GM23338 (cell line): ENCODE data around the gene TWF2. TPM values are rescaled to one million over a fixed set of nuclear protein-coding genes. Genes with fewer than 3 reads are reported as not detected.

Source experiments
- ATAC-seq: fragments of 200-7000 bp; cut with Tn5 transposase; 3 replicates; pipeline ENCODE4 v1.9.1; 2020
- DNase-seq: peaks from one replicate; pipeline ENCODE4 v3.0.0-alpha.2; 2015; ENCODE audit warnings: low spot score
- H2AFZ ChIP-seq: fragments of 200-600 bp; sonication (generic); 2 replicates; pipeline ENCODE4 v1.8.0; 2016; ENCODE audit warnings: antibody characterized with exemption, mild to moderate bottlenecking, moderate library complexity
- H3F3A ChIP-seq: fragments of 200-600 bp; sonication (generic); replicated peaks from 2 replicates; pipeline ENCODE4 v1.8.0; 2017; ENCODE audit warnings: antibody characterized with exemption, mixed run types, low read depth
- H3K27ac ChIP-seq: fragments of 200-600 bp; sonication (generic); 2 replicates; pipeline ENCODE4 v1.6.1; 2016; ENCODE audit warnings: low read depth
- H3K27me3 ChIP-seq: fragments of 200-600 bp; sonication (generic); 2 replicates; pipeline ENCODE4 v1.8.0; 2016; ENCODE audit warnings: mild to moderate bottlenecking, mixed run types, moderate library complexity; ENCODE audit not compliant: insufficient read depth
- H3K36me3 ChIP-seq: fragments of 200-600 bp; sonication (generic); 2 replicates; pipeline ENCODE4 v1.8.0; 2016; ENCODE audit warnings: mild to moderate bottlenecking; ENCODE audit not compliant: insufficient read depth
- H3K4me1 ChIP-seq: fragments of 200-600 bp; sonication (generic); 2 replicates; pipeline ENCODE4 v1.8.0; 2016; ENCODE audit warnings: mild to moderate bottlenecking, moderate library complexity; ENCODE audit not compliant: insufficient read depth
- H3K4me2 ChIP-seq: fragments of 200-600 bp; sonication (generic); 2 replicates; pipeline ENCODE4 v1.7.1; 2017; ENCODE audit warnings: mixed run types
- H3K4me3 ChIP-seq: fragments of 200-600 bp; sonication (generic); 2 replicates; pipeline ENCODE4 v1.6.1; 2016; ENCODE audit warnings: mixed run types
- H3K79me2 ChIP-seq: fragments of 200-600 bp; sonication (generic); replicated peaks from 2 replicates; pipeline ENCODE4 v1.8.0; 2017; ENCODE audit warnings: mild to moderate bottlenecking; ENCODE audit not compliant: insufficient read depth
- H3K9me2 ChIP-seq: fragments of 200-600 bp; sonication (generic); 2 replicates; pipeline ENCODE4 v1.8.0; 2017; ENCODE audit not compliant: insufficient read depth
- H4K20me1 ChIP-seq: fragments of 200-600 bp; sonication (generic); replicated peaks from 2 replicates; pipeline ENCODE4 v1.8.0; 2017; ENCODE audit warnings: mild to moderate bottlenecking; ENCODE audit not compliant: insufficient read depth
- H3K27ac Mint-ChIP-seq: 2 replicates; pipeline ENCODE4 v1.8.0; 2020; ENCODE audit warnings: inconsistent platforms, mild to moderate bottlenecking, moderate library complexity, mixed read lengths
- H3K27me3 Mint-ChIP-seq: 3 replicates; pipeline ENCODE4 v1.8.0; 2022; ENCODE audit warnings: low read depth, mild to moderate bottlenecking, moderate library complexity, mixed read lengths, inconsistent platforms; ENCODE audit not compliant: insufficient read depth, poor library complexity
- H3K36me3 Mint-ChIP-seq: 3 replicates; pipeline ENCODE4 v1.8.0; 2021; ENCODE audit warnings: low read depth, mild to moderate bottlenecking, inconsistent platforms, moderate library complexity, mixed read lengths
- H3K4me1 Mint-ChIP-seq: 3 replicates; pipeline ENCODE4 v1.8.0; 2020; ENCODE audit warnings: mild to moderate bottlenecking, inconsistent platforms, mixed read lengths
- H3K4me3 Mint-ChIP-seq: 3 replicates; pipeline ENCODE4 v1.8.0; 2021; ENCODE audit warnings: moderate library complexity, mild to moderate bottlenecking, inconsistent platforms, mixed read lengths
- H3K9me3 Mint-ChIP-seq: 3 replicates; pipeline ENCODE4 v1.8.0; 2020; ENCODE audit warnings: moderate library complexity, mild to moderate bottlenecking, inconsistent platforms, mixed read lengths
- CTCF ChIP-seq, 2 experiments: fragments of 200-600 bp in 1 of 2; sonication (generic) in 1 of 2; conservative IDR thresholded peaks; 2 replicates each; pipeline versions ENCODE4 v1.5.1 to v1.6.1; 2016 to 2017; ENCODE audit warnings: antibody characterized with exemption in 2 of 2, low read depth in 2 of 2, mild to moderate bottlenecking in 2 of 2, moderate library complexity in 1 of 2
- polyA plus RNA-seq: library from polyadenylated mRNA; unstranded; fragments of >200 nt; fragmentation: Nextera tagmentation; extraction: Ambion mirVana; gene quantifications from 2 replicates; pipeline ENCODE4 v1.2.1, GENCODE V29; 2016
- total RNA-seq: library from RNA; depleted of rRNA; stranded (reverse); fragments of >200 nt; shearing (Covaris generic); gene quantifications from 2 replicates; pipeline ENCODE4 v1.2.3, GENCODE V29; 2014
- TF ChIP-seq, protein P1 (sequence below): fragments of 250-450 bp; sonication (Bioruptor Pico); IDR thresholded peaks from 2 replicates; pipeline ENCODE4 v1.5.0; 2020; ENCODE audit warnings: mild to moderate bottlenecking, moderate library complexity

TWF2 gene
- total and polyA plus RNA-seq, 2 experiments from 2014 or later, result 38.9 to 120 TPM

DNA sequence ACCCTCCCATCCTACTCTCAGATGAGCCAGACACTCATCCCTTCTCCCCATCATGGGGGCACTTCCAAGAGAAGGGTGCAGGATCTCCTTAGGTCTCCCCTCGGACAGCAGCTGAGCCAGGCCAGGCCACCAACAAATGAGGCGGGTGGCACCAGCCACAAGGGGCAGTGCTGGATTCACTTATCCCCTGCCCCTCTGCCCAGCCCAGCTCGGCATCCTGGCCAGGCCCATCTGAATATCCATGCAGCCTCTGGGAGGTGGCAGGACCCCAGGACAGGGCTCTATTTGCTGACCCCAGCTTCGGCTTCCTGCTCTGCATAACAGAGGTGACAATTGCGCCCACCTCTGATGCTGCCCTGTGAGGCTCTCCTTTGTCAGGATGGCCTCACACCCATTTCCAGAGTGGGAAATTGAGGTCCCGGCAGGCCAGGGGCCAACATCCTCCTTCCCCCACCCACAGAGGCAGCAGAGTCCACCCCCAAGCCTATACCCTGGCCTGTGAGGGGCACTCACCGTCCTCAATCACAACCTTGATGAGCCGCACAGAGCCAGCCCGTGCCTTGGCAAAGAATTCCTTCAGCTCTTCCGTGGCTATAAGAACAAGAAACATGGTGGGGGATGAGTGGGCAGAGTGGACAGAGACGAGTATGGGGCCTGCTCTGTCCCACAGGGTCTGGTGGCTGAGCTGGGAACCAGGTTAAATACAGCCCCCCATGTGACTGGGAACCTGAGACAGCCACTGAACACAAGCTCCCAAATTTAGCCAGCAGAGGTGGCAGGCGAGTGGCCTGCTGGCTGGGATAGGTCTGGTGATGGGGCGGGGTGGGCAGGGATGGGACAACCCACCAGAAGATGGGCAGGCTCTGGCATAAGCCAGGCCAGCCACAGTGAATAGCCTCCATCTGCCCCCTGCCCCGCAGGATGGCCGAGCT is 4.2 kb downstream of the TWF2 start:
- H2AFZ ChIP-seq, result no peak overlapping the region
- Mint-ChIP-seq H3K27me3 (peaks cover 14% of the 10 kb centered on the region), H3K4me1 (peaks cover 39% of the 10 kb centered on the region), H3K36me3 (peaks cover 18% of the 10 kb centered on the region), H3K4me3 (no peak overlapping the region), H3K9me3 (no peaks in the 10 kb centered on the region), H3K27ac (peak overlapping the region; percentile 65)
- no peak overlapping the region for H3K27ac ChIP-seq
- peaks cover 8% of the 10 kb centered on the region; the same call in 1 of the 2 replicates for H3F3A ChIP-seq
- TF ChIP-seq, protein P1, sequence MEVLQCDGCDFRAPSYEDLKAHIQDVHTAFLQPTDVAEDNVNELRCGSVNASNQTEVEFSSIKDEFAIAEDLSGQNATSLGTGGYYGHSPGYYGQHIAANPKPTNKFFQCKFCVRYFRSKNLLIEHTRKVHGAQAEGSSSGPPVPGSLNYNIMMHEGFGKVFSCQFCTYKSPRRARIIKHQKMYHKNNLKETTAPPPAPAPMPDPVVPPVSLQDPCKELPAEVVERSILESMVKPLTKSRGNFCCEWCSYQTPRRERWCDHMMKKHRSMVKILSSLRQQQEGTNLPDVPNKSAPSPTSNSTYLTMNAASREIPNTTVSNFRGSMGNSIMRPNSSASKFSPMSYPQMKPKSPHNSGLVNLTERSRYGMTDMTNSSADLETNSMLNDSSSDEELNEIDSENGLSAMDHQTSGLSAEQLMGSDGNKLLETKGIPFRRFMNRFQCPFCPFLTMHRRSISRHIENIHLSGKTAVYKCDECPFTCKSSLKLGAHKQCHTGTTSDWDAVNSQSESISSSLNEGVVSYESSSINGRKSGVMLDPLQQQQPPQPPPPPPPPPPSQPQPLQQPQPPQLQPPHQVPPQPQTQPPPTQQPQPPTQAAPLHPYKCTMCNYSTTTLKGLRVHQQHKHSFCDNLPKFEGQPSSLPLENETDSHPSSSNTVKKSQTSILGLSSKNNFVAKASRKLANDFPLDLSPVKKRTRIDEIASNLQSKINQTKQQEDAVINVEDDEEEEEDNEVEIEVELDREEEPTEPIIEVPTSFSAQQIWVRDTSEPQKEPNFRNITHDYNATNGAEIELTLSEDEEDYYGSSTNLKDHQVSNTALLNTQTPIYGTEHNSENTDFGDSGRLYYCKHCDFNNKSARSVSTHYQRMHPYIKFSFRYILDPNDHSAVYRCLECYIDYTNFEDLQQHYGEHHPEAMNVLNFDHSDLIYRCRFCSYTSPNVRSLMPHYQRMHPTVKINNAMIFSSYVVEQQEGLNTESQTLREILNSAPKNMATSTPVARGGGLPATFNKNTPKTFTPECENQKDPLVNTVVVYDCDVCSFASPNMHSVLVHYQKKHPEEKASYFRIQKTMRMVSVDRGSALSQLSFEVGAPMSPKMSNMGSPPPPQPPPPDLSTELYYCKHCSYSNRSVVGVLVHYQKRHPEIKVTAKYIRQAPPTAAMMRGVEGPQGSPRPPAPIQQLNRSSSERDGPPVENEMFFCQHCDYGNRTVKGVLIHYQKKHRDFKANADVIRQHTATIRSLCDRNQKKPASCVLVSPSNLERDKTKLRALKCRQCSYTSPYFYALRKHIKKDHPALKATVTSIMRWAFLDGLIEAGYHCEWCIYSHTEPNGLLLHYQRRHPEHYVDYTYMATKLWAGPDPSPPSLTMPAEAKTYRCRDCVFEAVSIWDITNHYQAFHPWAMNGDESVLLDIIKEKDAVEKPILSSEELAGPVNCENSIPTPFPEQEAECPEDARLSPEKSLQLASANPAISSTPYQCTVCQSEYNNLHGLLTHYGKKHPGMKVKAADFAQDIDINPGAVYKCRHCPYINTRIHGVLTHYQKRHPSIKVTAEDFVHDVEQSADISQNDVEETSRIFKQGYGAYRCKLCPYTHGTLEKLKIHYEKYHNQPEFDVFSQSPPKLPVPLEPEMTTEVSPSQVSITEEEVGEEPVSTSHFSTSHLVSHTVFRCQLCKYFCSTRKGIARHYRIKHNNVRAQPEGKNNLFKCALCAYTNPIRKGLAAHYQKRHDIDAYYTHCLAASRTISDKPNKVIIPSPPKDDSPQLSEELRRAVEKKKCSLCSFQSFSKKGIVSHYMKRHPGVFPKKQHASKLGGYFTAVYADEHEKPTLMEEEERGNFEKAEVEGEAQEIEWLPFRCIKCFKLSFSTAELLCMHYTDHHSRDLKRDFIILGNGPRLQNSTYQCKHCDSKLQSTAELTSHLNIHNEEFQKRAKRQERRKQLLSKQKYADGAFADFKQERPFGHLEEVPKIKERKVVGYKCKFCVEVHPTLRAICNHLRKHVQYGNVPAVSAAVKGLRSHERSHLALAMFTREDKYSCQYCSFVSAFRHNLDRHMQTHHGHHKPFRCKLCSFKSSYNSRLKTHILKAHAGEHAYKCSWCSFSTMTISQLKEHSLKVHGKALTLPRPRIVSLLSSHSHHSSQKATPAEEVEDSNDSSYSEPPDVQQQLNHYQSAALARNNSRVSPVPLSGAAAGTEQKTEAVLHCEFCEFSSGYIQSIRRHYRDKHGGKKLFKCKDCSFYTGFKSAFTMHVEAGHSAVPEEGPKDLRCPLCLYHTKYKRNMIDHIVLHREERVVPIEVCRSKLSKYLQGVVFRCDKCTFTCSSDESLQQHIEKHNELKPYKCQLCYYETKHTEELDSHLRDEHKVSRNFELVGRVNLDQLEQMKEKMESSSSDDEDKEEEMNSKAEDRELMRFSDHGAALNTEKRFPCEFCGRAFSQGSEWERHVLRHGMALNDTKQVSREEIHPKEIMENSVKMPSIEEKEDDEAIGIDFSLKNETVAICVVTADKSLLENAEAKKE (CRISPR knock-in tag), result no peak
- TF ChIP-seq CTCF (conservative IDR thresholded peaks at IDR 0.05; ENCODE audit: low read depth in 2 of 2), result peak; percentile 12 to 18; a peak in 1 of 4 replicates
- H3K79me2 ChIP-seq, result peaks cover 22% of the 10 kb centered on the region
- 0 out of 2 replicates have a peak, but pooled peaks cover 5% of the 10 kb centered on the region for H4K20me1 ChIP-seq
- H3K4me2 ChIP-seq, result no peak overlapping the region
- H3K36me3 ChIP-seq, result peaks cover 3% of the 10 kb centered on the region; the same call in 1 of the 2 replicates
- ATAC-seq (no peak), DNase-seq (no peak)
- no peaks in the 10 kb centered on the region for H3K9me2 ChIP-seq
- H3K27me3 ChIP-seq, result no peaks in the 10 kb centered on the region
- H3K4me3 ChIP-seq, result no peak overlapping the region
- peaks cover 25% of the 10 kb centered on the region for H3K4me1 ChIP-seq
